D341Med (cell line): ENCODE measurements around the gene MYADML2.
A peak's percentile ranks its signal among the peaks of the same experiment; 100 is the strongest.

Experiments
- DNase-seq: peaks from one replicate; pipeline ENCODE4 v3.0.0; 2012; ENCODE audit warnings: low spot score

MYADML2 gene

GRCh38 chr17:81911277-81911961, 35.6 kb downstream of the MYADML2 start, which contains the start of gene PCYT2:
TSS of gene PCYT2 (minus strand) at chr17:81911399. CDS start at chr17:81911355, 44 bp downstream.
- peak; percentile 100 for DNase-seq

- DNase-seq: no peak
Observed at GRCh38 chr17:81910840-81911276, 36.2 kb downstream of the MYADML2 start.

GRCh38 chr17:81909966-81910839, 36.8 kb downstream of the MYADML2 start:
- no peak for DNase-seq

- no peak for DNase-seq
Observed at GRCh38 chr17:81909231-81909630, 37.8 kb downstream of the MYADML2 start.

GRCh38 chr17:81908793-81909192, 38.2 kb downstream of the MYADML2 start:
- no peak for DNase-seq

- no peak for DNase-seq
Observed at GRCh38 chr17:81907219-81908145, 39.6 kb downstream of the MYADML2 start.

GRCh38 chr17:81906476-81907218, 40.4 kb downstream of the MYADML2 start:
- peak; percentile 69 for DNase-seq

- DNase-seq: no peak
Observed at GRCh38 chr17:81905993-81906392, 41.0 kb downstream of the MYADML2 start.

GRCh38 chr17:81905424-81905875, 41.6 kb downstream of the MYADML2 start:
- no peak for DNase-seq

GRCh38 chr17:81904600-81905423, 42.2 kb downstream of the MYADML2 start:
- no peak for DNase-seq

- DNase-seq: no peak
Observed at GRCh38 chr17:81903896-81904599, 43.0 kb downstream of the MYADML2 start.

- DNase-seq: no peak
Observed at GRCh38 chr17:81903415-81903831, 43.6 kb downstream of the MYADML2 start.

GRCh38 chr17:81902653-81903414, 44.2 kb downstream of the MYADML2 start:
- DNase-seq: no peak

- DNase-seq: peak; percentile 65
Observed at GRCh38 chr17:81902023-81902652, 44.9 kb downstream of the MYADML2 start, which contains the start of gene NPB. TSS of gene NPB (plus strand) at chr17:81902238. CDS start at chr17:81902278, 40 bp downstream.

- no peak for DNase-seq
Observed at GRCh38 chr17:81901167-81902022, 45.6 kb downstream of the MYADML2 start.

GRCh38 chr17:81900181-81900820, 46.7 kb downstream of the MYADML2 start:
- DNase-seq: no peak
